ENCODE data around the gene SURF4.

DNA sequence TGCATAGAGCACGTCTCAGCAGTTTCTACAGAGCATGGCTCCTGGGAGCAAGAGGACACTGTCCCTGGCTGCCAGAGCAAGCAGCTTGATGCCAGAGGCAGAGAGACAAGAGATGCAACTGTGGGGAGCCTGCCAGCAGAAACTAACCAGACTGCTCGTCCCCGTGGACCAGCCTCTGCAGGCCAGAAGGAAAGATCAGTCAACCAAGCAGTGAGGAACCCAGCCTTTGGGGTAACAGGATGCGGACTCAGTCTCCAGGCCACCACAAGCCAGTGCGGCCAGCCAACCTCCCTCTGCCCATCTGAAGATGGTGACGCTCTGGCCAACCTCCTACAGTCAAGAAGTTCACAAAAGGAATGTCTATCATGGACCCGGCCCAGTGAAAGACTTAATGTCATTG is 3.7 kb downstream of the SURF4 start:
- TF ChIP-seq CEBPB (IDR thresholded peaks at IDR 0.05) = no peak
- no peak for TF ChIP-seq CHD2 (IDR thresholded peaks at IDR 0.05; ENCODE audit: low read length, partially characterized antibody)
- TF ChIP-seq, protein P1, sequence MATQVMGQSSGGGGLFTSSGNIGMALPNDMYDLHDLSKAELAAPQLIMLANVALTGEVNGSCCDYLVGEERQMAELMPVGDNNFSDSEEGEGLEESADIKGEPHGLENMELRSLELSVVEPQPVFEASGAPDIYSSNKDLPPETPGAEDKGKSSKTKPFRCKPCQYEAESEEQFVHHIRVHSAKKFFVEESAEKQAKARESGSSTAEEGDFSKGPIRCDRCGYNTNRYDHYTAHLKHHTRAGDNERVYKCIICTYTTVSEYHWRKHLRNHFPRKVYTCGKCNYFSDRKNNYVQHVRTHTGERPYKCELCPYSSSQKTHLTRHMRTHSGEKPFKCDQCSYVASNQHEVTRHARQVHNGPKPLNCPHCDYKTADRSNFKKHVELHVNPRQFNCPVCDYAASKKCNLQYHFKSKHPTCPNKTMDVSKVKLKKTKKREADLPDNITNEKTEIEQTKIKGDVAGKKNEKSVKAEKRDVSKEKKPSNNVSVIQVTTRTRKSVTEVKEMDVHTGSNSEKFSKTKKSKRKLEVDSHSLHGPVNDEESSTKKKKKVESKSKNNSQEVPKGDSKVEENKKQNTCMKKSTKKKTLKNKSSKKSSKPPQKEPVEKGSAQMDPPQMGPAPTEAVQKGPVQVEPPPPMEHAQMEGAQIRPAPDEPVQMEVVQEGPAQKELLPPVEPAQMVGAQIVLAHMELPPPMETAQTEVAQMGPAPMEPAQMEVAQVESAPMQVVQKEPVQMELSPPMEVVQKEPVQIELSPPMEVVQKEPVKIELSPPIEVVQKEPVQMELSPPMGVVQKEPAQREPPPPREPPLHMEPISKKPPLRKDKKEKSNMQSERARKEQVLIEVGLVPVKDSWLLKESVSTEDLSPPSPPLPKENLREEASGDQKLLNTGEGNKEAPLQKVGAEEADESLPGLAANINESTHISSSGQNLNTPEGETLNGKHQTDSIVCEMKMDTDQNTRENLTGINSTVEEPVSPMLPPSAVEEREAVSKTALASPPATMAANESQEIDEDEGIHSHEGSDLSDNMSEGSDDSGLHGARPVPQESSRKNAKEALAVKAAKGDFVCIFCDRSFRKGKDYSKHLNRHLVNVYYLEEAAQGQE (IDR thresholded peaks at IDR 0.05) = no peak
- TF ChIP-seq, protein P2, sequence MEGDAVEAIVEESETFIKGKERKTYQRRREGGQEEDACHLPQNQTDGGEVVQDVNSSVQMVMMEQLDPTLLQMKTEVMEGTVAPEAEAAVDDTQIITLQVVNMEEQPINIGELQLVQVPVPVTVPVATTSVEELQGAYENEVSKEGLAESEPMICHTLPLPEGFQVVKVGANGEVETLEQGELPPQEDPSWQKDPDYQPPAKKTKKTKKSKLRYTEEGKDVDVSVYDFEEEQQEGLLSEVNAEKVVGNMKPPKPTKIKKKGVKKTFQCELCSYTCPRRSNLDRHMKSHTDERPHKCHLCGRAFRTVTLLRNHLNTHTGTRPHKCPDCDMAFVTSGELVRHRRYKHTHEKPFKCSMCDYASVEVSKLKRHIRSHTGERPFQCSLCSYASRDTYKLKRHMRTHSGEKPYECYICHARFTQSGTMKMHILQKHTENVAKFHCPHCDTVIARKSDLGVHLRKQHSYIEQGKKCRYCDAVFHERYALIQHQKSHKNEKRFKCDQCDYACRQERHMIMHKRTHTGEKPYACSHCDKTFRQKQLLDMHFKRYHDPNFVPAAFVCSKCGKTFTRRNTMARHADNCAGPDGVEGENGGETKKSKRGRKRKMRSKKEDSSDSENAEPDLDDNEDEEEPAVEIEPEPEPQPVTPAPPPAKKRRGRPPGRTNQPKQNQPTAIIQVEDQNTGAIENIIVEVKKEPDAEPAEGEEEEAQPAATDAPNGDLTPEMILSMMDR (IDR thresholded peaks at IDR 0.05) = no peak
- no peak for TF ChIP-seq POLR2A (IDR thresholded peaks at IDR 0.05; ENCODE audit: low read length)
- TF ChIP-seq EP300 (IDR thresholded peaks at IDR 0.05) = no peak
- TF ChIP-seq ZNF302 (CRISPR knock-in tag; IDR thresholded peaks at IDR 0.05) = no peak
- TF ChIP-seq, protein P3, sequence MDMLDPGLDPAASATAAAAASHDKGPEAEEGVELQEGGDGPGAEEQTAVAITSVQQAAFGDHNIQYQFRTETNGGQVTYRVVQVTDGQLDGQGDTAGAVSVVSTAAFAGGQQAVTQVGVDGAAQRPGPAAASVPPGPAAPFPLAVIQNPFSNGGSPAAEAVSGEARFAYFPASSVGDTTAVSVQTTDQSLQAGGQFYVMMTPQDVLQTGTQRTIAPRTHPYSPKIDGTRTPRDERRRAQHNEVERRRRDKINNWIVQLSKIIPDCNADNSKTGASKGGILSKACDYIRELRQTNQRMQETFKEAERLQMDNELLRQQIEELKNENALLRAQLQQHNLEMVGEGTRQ (IDR thresholded peaks at IDR 0.05) = no peak
- no peak for TF ChIP-seq RFX5 (IDR thresholded peaks at IDR 0.05)
- TF ChIP-seq RCOR1 (IDR thresholded peaks at IDR 0.05; ENCODE audit: low read depth, low read length) = no peak
- no peak for TF ChIP-seq HOXA7 (CRISPR knock-in tag; IDR thresholded peaks at IDR 0.05)
